Measurements from ENCODE around the gene ZC3H8.

The ZC3H8 gene

GRCh38 chr2:112259509-112260294, 4.9 kb upstream of the ZC3H8 start:
- Histone ChIP-seq H2AFZ (ENCODE audit: low read depth, low read length) (no peak overlapping the region), H3K27me3 (ENCODE audit: control insufficient read depth in 1 of 2, insufficient read depth in 1 of 2, low read length in 2 of 2) (no peaks in the 10 kb centered on the region), H3K4me1 (ENCODE audit: control insufficient read depth, insufficient read depth, low read depth, low read length) (peaks cover 3% of the 10 kb centered on the region), H2AK5ac (ENCODE audit: low read length, severe bottlenecking) (no peak overlapping the region), H2BK120ac (ENCODE audit: low read depth, low read length) (no peak overlapping the region), H3K14ac (ENCODE audit: low read length in 2 of 2) (no peak overlapping the region), H3K4me3 (ENCODE audit: insufficient read depth in 1 of 2, low read depth in 1 of 2, low read length in 2 of 2) (no peak overlapping the region), H3K79me1 (replicated peaks; ENCODE audit: low read length, poor library complexity, severe bottlenecking) (no peaks in the 10 kb centered on the region), H3K4me2 (ENCODE audit: low read length, poor library complexity, severe bottlenecking) (peak overlapping the region; percentile 26), H3K23ac (ENCODE audit: low read length in 2 of 2) (no peak overlapping the region), H3K4ac (ENCODE audit: low read depth in 1 of 2, low read length in 2 of 2) (no peak overlapping the region), H3K9ac (ENCODE audit: low read length) (peak overlapping the region; percentile 48), H2BK15ac (ENCODE audit: low read depth, poor library complexity, severe bottlenecking) (no peak overlapping the region), H4K91ac (ENCODE audit: low read length) (no peak overlapping the region), H3K27ac (ENCODE audit: low read length, poor library complexity, severe bottlenecking) (no peak overlapping the region), H4K8ac (ENCODE audit: low read length) (peak overlapping the region; percentile 75), H2BK12ac (ENCODE audit: low read length in 2 of 2) (no peak overlapping the region), H3K18ac (ENCODE audit: low read depth in 1 of 2, low read length in 2 of 2) (no peak overlapping the region), H3K36me3 (ENCODE audit: control insufficient read depth in 1 of 2, insufficient read depth in 2 of 2, low read depth in 1 of 2, low read length in 2 of 2) (no peaks in the 10 kb centered on the region), H2BK5ac (ENCODE audit: low read depth, low read length, poor library complexity, severe bottlenecking) (no peak overlapping the region), H3K9me3 (ENCODE audit: control insufficient read depth, low read length) (peaks cover 6% of the 10 kb centered on the region)
- 29% methylated on average over 14 of the region's 15 CpGs for WGBS
- DNase-seq = peak; percentile 72

- no peak overlapping the region for H3K23ac ChIP-seq (ENCODE audit: low read length in 2 of 2)
- no peak overlapping the region for H3K27ac ChIP-seq (ENCODE audit: low read length, poor library complexity, severe bottlenecking)
- H3K4me1 ChIP-seq (ENCODE audit: control insufficient read depth, insufficient read depth, low read depth, low read length) = peaks cover 3% of the 10 kb centered on the region
- H3K9me3 ChIP-seq (ENCODE audit: control insufficient read depth, low read length) = peaks cover 1% of the 10 kb centered on the region
- H2BK5ac ChIP-seq (ENCODE audit: low read depth, low read length, poor library complexity, severe bottlenecking) = no peak overlapping the region
- H2BK15ac ChIP-seq (ENCODE audit: low read depth, poor library complexity, severe bottlenecking) = no peak overlapping the region
- no peak overlapping the region for H3K4me3 ChIP-seq (ENCODE audit: insufficient read depth in 1 of 2, low read depth in 1 of 2, low read length in 2 of 2)
- no peak overlapping the region for H4K91ac ChIP-seq (ENCODE audit: low read length)
- no peak overlapping the region for H2AFZ ChIP-seq (ENCODE audit: low read depth, low read length)
- 99% methylated on average over 4 of the region's 4 CpGs for WGBS
- no peak for DNase-seq
- no peak overlapping the region for H3K18ac ChIP-seq (ENCODE audit: low read depth in 1 of 2, low read length in 2 of 2)
- H3K4ac ChIP-seq (ENCODE audit: low read depth in 1 of 2, low read length in 2 of 2) = no peak overlapping the region
- no peak overlapping the region for H3K14ac ChIP-seq (ENCODE audit: low read length in 2 of 2)
- H3K27me3 ChIP-seq (ENCODE audit: control insufficient read depth in 1 of 2, insufficient read depth in 1 of 2, low read length in 2 of 2) = no peaks in the 10 kb centered on the region
- H4K8ac ChIP-seq (ENCODE audit: low read length) = no peak overlapping the region
- no peaks in the 10 kb centered on the region for H3K79me1 ChIP-seq (replicated peaks; ENCODE audit: low read length, poor library complexity, severe bottlenecking)
- no peak overlapping the region for H2BK12ac ChIP-seq (ENCODE audit: low read length in 2 of 2)
- H3K4me2 ChIP-seq (ENCODE audit: low read length, poor library complexity, severe bottlenecking) = no peak overlapping the region
- H3K36me3 ChIP-seq (ENCODE audit: control insufficient read depth in 1 of 2, insufficient read depth in 2 of 2, low read depth in 1 of 2, low read length in 2 of 2) = no peaks in the 10 kb centered on the region
- H3K9ac ChIP-seq (ENCODE audit: low read length) = no peak overlapping the region
- H2AK5ac ChIP-seq (ENCODE audit: low read length, severe bottlenecking) = no peak overlapping the region
- no peak overlapping the region for H2BK120ac ChIP-seq (ENCODE audit: low read depth, low read length)
These were observed 2.7 kb upstream of the ZC3H8 start for GRCh38 chr2:112257575-112257974.

- WGBS = 88% methylated on average over 2 of the region's 2 CpGs
- no peak for DNase-seq
- H2BK15ac ChIP-seq (ENCODE audit: low read depth, poor library complexity, severe bottlenecking) = no peak overlapping the region
- no peak overlapping the region for H3K4me2 ChIP-seq (ENCODE audit: low read length, poor library complexity, severe bottlenecking)
- H3K14ac ChIP-seq (ENCODE audit: low read length in 2 of 2) = no peak overlapping the region
- H3K9me3 ChIP-seq (ENCODE audit: control insufficient read depth, low read length) = no peaks in the 10 kb centered on the region
- no peak overlapping the region for H3K23ac ChIP-seq (ENCODE audit: low read length in 2 of 2)
- H3K27me3 ChIP-seq (ENCODE audit: control insufficient read depth in 1 of 2, insufficient read depth in 1 of 2, low read length in 2 of 2) = no peaks in the 10 kb centered on the region
- no peak overlapping the region for H2AFZ ChIP-seq (ENCODE audit: low read depth, low read length)
- no peak overlapping the region for H4K8ac ChIP-seq (ENCODE audit: low read length)
- no peak overlapping the region for H2BK5ac ChIP-seq (ENCODE audit: low read depth, low read length, poor library complexity, severe bottlenecking)
- no peak overlapping the region for H2AK5ac ChIP-seq (ENCODE audit: low read length, severe bottlenecking)
- no peaks in the 10 kb centered on the region for H3K36me3 ChIP-seq (ENCODE audit: control insufficient read depth in 1 of 2, insufficient read depth in 2 of 2, low read depth in 1 of 2, low read length in 2 of 2)
- peaks cover under 1% of the 10 kb centered on the region for H3K79me1 ChIP-seq (replicated peaks; ENCODE audit: low read length, poor library complexity, severe bottlenecking)
- no peak overlapping the region for H3K27ac ChIP-seq (ENCODE audit: low read length, poor library complexity, severe bottlenecking)
- no peak overlapping the region for H3K4me3 ChIP-seq (ENCODE audit: insufficient read depth in 1 of 2, low read depth in 1 of 2, low read length in 2 of 2)
- H3K18ac ChIP-seq (ENCODE audit: low read depth in 1 of 2, low read length in 2 of 2) = no peak overlapping the region
- H4K91ac ChIP-seq (ENCODE audit: low read length) = no peak overlapping the region
- no peak overlapping the region for H2BK12ac ChIP-seq (ENCODE audit: low read length in 2 of 2)
- no peak overlapping the region for H2BK120ac ChIP-seq (ENCODE audit: low read depth, low read length)
- H3K9ac ChIP-seq (ENCODE audit: low read length) = no peak overlapping the region
- peaks cover 3% of the 10 kb centered on the region for H3K4me1 ChIP-seq (ENCODE audit: control insufficient read depth, insufficient read depth, low read depth, low read length)
- H3K4ac ChIP-seq (ENCODE audit: low read depth in 1 of 2, low read length in 2 of 2) = no peak overlapping the region
These were observed 1.8 kb upstream of the ZC3H8 start for GRCh38 chr2:112256654-112257053.

- H3K23ac ChIP-seq (ENCODE audit: low read length in 2 of 2) = no peak overlapping the region
- no peaks in the 10 kb centered on the region for H3K36me3 ChIP-seq (ENCODE audit: control insufficient read depth in 1 of 2, insufficient read depth in 2 of 2, low read depth in 1 of 2, low read length in 2 of 2)
- H3K79me1 ChIP-seq (replicated peaks; ENCODE audit: low read length, poor library complexity, severe bottlenecking) = peaks cover 6% of the 10 kb centered on the region
- H3K27ac ChIP-seq (ENCODE audit: low read length, poor library complexity, severe bottlenecking) = no peak overlapping the region
- H3K4me3 ChIP-seq (ENCODE audit: insufficient read depth in 1 of 2, low read depth in 1 of 2, low read length in 2 of 2) = no peak overlapping the region
- no peaks in the 10 kb centered on the region for H3K9me3 ChIP-seq (ENCODE audit: control insufficient read depth, low read length)
- no peak overlapping the region for H3K4ac ChIP-seq (ENCODE audit: low read depth in 1 of 2, low read length in 2 of 2)
- no peak overlapping the region for H2AK5ac ChIP-seq (ENCODE audit: low read length, severe bottlenecking)
- no peak overlapping the region for H4K91ac ChIP-seq (ENCODE audit: low read length)
- H2AFZ ChIP-seq (ENCODE audit: low read depth, low read length) = no peak overlapping the region
- no peak overlapping the region for H4K8ac ChIP-seq (ENCODE audit: low read length)
- H2BK5ac ChIP-seq (ENCODE audit: low read depth, low read length, poor library complexity, severe bottlenecking) = no peak overlapping the region
- no peak overlapping the region for H3K14ac ChIP-seq (ENCODE audit: low read length in 2 of 2)
- no peak overlapping the region for H3K18ac ChIP-seq (ENCODE audit: low read depth in 1 of 2, low read length in 2 of 2)
- H2BK12ac ChIP-seq (ENCODE audit: low read length in 2 of 2) = no peak overlapping the region
- peaks cover 3% of the 10 kb centered on the region for H3K4me1 ChIP-seq (ENCODE audit: control insufficient read depth, insufficient read depth, low read depth, low read length)
- DNase-seq = no peak
- no peak overlapping the region for H3K4me2 ChIP-seq (ENCODE audit: low read length, poor library complexity, severe bottlenecking)
- H2BK15ac ChIP-seq (ENCODE audit: low read depth, poor library complexity, severe bottlenecking) = no peak overlapping the region
- no peaks in the 10 kb centered on the region for H3K27me3 ChIP-seq (ENCODE audit: control insufficient read depth in 1 of 2, insufficient read depth in 1 of 2, low read length in 2 of 2)
- no peak overlapping the region for H2BK120ac ChIP-seq (ENCODE audit: low read depth, low read length)
- H3K9ac ChIP-seq (ENCODE audit: low read length) = no peak overlapping the region
- 100% methylated on average over 1 of the region's 2 CpGs for WGBS
These were observed 1.0 kb upstream of the ZC3H8 start for GRCh38 chr2:112255875-112256274.
